GM12874 (cell line): ENCODE measurements around the gene FBXW9.

Experiments used
- TF ChIP-seq, protein P1 (sequence below): IDR thresholded peaks from 2 replicates; pipeline ENCODE4 v1.5.1; 2011; ENCODE audit warnings: low read depth, mild to moderate bottlenecking, control low read depth, low read length, moderate library complexity; ENCODE audit not compliant: insufficient read depth

Gene FBXW9

DNA sequence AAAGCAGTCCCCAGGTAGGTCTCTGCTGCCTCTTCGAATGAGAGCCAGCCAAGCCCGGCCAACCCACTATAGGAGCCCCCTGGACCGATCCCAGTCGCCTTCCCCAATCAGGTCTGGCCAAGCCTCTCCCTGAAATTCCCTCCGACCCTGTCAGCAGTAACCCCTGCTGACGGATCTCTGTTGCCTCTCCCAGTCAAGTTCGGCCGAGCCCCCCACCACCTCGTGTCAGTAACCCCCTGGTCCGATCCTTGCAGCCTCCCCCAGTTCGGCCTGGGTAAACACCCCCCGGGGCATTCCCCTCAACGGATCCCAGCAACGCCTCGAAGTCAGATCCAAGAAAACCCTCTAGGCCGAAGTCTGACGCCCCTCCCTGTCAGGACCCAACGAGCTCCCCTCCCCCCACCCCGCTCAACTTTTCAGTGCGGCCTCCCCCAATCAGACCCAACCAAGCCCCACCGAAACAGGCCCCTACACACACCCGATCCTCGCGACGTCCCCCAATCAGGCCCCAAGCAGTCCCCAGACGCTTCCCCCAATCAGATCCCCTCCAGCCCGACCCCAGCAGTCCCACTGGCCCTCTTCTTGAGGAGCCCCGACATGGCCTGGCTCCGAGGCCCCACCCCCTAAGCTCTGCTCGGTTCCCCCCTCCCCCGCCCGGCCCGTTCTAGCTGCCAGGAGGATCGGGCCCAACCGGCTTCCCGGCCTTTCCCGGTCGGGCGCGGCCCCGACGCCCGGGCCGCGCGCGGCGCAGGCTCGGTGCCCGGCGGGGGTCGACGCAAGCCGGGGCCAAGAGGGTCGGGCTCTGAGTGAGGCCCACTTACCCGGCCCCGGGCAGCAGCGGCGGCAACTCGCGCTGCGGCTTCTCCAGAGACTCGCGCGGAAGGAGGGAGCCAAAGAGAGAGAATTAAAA lies 25.5 kb upstream of the FBXW9 start:
- TF ChIP-seq, protein P1, sequence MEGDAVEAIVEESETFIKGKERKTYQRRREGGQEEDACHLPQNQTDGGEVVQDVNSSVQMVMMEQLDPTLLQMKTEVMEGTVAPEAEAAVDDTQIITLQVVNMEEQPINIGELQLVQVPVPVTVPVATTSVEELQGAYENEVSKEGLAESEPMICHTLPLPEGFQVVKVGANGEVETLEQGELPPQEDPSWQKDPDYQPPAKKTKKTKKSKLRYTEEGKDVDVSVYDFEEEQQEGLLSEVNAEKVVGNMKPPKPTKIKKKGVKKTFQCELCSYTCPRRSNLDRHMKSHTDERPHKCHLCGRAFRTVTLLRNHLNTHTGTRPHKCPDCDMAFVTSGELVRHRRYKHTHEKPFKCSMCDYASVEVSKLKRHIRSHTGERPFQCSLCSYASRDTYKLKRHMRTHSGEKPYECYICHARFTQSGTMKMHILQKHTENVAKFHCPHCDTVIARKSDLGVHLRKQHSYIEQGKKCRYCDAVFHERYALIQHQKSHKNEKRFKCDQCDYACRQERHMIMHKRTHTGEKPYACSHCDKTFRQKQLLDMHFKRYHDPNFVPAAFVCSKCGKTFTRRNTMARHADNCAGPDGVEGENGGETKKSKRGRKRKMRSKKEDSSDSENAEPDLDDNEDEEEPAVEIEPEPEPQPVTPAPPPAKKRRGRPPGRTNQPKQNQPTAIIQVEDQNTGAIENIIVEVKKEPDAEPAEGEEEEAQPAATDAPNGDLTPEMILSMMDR: no peak

DNA sequence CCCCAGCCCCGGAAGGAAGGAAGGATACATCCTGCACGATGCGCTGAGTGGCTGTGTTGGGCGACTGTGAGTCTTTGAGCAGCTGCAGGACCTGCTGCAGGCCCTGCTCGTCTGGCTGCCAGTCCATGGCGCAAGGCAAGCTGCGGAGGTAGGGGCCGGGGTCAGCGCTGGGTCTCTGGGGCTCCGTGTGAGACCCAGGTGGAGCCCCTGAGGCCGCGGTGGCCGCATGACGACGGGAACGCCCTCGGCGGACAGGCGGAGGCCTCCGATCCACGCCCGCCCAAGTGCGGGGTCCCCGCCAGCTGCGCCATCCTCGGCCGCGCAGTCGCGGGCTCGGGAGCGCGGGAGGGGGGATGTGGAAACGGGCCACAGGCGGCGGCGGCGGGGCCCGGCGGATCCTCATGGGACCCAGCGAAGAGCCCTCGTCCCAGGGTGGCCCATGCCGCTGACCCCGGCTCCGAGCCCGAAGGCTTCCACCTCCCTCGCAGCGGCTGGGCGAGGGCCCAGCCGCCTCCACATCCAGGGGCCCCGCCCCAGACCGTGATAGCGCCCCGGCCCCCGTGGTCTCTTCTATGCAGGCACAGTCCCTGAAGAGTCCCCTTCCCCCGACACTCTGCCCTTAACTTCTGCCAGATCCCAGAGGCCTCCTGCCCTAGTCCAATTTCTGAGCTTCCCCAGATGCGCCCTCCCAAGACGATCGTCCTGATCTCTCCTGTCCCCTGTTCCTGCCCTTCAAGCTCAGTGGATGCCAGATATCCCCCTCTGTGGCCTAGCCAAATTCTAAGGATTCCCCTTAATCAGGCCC lies 24.6 kb upstream of the FBXW9 start:
- TF ChIP-seq, protein P1: no peak

DNA sequence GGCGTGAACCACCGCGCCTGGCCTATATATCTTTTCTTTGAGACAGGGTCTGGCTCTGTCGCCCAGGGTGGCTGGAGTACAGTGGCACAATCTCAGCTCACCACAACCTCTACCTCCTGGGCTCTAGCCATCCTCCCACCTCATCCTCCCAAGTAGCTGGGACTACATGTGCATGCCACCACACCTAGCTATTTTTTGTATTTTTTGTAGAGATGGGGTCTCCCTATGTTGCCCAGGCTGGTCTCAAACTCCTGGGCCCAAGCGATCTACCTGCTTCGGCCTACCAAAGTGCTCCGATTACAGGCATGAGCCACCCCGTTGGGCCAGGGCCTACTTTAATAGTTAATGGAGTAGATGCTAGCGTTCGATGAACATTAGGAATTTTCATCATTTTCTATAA lies 23.9 kb upstream of the FBXW9 start:
- TF ChIP-seq, protein P1: no peak

DNA sequence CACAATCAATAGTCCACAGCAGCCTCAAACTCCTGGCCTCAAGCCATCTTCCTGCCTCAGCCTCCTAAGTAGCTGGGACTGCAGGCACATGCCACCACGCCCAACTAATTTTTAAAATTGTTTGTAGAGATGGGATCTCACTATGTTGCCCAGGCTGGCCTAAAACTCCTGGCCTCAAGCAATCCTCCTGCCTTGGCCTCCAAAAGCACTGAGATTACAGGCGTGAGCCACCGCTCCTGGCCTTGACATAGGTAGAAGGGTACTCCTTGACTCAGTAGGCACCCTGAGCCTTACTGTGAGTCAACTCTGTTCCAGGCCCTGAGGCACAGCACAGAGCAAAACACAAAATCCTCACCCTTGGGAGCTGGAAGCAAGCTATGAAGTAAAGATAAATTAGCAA lies 19.5 kb upstream of the FBXW9 start:
- TF ChIP-seq, protein P1: no peak

DNA sequence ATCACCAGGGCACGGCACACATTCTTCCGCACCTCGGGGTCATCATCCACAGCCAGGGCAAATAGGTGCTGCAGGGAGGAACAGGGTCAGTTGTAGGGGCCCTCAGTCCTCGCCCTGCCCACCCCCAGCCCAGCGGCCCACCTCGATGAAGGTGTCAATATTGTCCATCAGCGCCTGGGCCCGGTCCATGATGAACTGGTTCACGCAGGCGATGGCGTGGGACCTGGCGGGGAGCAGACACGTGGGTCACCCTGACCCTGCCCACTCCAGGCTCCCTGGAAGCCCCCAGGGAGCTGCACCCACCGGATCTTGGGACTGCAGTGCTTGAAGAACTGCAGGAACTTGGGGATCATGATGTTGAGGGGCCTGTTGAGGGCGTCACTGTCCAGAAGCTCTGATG lies 18.7 kb upstream of the FBXW9 start:
- TF ChIP-seq, protein P1: no peak

DNA sequence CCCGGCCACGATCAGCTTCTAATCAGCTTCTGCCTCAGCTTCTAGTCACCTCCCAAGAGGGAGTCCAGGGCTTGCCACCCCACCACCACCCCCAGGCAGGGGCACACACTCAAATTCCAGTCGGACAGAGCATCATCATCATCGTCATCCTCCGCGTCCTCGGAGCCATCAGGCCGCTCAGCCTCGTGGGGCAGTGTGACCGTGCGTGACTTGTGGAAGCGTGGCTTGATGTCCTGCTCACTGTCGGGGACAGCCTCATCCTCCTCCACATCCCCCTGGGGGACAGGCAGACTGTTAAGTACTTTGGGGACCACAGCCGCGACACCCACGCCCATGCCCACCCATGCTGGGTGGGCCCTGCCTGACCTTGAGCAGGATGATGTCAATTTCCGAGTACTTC lies 14.8 kb upstream of the FBXW9 start:
- TF ChIP-seq, protein P1: no peak

DNA sequence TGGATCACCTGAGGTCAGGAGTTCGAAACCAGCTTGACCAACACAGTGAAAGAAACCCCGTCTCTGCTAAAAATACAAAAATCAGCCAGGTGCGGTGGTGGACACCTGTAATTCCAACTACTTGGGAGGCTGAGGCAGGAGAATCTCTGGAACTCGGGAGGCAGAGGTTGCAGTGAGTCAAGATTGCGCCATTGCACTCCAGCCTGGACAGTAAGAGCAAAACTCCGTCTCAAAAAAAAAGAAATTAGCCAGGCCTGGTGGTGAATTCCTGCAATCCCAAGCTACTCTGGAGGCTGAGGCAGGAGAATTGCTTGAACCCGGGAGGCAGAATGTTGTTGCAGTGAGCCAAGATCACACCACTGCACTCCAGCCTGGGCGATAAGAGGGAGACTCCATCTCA lies 12.2 kb upstream of the FBXW9 start:
- TF ChIP-seq, protein P1: no peak
